ENCODE results near the gene PROZ.

Gene PROZ

DNA sequence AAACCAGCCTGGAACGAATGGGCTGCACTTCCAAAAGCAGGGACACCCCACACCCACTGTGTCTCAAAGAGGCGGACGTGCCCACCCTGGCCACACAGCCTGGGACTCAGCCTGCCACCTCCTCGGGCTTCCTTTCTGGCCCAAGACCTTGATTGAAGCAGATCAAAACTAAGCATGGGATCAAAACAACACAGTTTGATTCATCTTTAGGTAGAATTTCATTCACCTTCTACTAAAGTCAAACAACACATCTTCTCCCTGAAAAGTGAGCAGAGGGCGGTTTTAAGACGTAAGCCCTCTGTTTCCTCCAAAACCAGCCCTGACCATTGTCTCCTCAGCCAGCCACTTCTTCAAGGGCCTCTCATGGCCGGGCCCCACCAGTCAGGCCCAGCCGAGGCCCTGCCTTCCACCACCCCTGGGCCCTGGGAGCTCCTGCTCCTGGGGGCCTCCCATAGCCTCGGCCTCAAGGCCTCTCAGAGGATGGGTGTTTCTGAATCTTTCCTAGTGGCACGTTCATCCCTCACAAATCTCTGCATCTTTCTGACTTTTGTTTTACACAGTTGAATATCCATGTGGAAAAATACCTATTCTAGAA, 42.1 kb upstream of the PROZ start:
- H3K9me3 ChIP-seq (ENCODE audit: control insufficient read depth, insufficient read depth, low read length), result peaks cover 3% of the 10 kb centered on the region; the same call in 1 of the 2 replicates
- H3K36me3 ChIP-seq (ENCODE audit: insufficient read depth, low read length), result no peaks in the 10 kb centered on the region
- no peak overlapping the region for H3K9ac ChIP-seq (ENCODE audit: low read depth, low read length)
- H3K4me1 ChIP-seq (ENCODE audit: insufficient read depth, low read length), result 0 out of 2 replicates have a peak, but pooled peaks cover 4% of the 10 kb centered on the region

- Histone ChIP-seq H3K4me1 (ENCODE audit: insufficient read depth, low read length) (0 out of 2 replicates have a peak, but pooled peaks cover 4% of the 10 kb centered on the region), H3K9ac (ENCODE audit: low read depth, low read length) (no peak overlapping the region), H3K9me3 (ENCODE audit: control insufficient read depth, insufficient read depth, low read length) (peaks cover 3% of the 10 kb centered on the region; the same call in 1 of the 2 replicates), H3K36me3 (ENCODE audit: insufficient read depth, low read length) (no peaks in the 10 kb centered on the region)
Measured at GRCh38 chr13:113116871-113117271, 41.6 kb upstream of the PROZ start.

DNA sequence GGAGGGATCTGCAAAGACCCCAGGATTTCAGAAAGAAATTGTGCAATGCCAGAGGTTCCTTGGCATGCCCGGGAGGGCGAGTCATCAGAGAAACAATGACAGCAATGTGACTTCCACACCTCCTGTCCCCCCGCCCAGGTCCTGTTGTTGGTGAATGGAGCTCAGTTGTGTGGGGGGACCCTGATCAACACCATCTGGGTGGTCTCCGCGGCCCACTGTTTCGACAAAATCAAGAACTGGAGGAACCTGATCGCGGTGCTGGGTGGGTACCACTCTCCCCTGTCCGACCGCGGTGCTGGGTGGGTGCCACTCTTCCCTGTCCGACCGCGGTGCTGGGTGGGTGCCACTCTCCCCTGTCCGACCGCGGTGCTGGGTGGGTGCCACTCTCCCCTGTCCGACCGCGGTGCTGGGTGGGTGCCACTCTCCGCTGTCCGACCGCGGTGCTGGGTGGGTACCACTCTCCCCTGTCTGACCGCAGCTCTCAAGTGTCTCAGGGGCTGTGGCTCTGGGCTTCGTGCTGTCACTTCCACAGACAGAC, 41.0 kb upstream of the PROZ start:
- Histone ChIP-seq H3K4me1 (ENCODE audit: insufficient read depth, low read length) (0 out of 2 replicates have a peak, but pooled peaks cover 4% of the 10 kb centered on the region), H3K9me3 (ENCODE audit: control insufficient read depth, insufficient read depth, low read length) (peaks cover 3% of the 10 kb centered on the region; the same call in 1 of the 2 replicates), H3K36me3 (ENCODE audit: insufficient read depth, low read length) (no peaks in the 10 kb centered on the region), H3K9ac (ENCODE audit: low read depth, low read length) (no peak overlapping the region)

DNA sequence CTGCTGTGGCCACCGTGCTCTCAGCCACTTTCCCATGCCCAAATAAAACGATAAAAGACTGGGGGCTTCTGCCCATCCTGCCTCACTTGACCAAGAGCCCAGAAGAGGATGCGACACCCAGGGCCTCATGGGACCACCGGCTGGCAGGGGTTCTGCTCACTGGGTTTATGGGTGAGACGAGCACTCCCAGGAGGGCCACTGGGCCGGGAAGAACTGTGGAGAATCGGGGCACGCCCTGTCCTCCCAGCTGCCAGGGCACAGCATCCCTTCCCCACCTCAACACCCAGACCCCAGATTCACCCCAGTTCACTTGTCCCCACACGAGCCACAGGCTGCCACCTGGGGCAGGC, 40.6 kb upstream of the PROZ start:
- H3K4me1 ChIP-seq (ENCODE audit: insufficient read depth, low read length), result 0 out of 2 replicates have a peak, but pooled peaks cover 4% of the 10 kb centered on the region
- H3K9me3 ChIP-seq (ENCODE audit: control insufficient read depth, insufficient read depth, low read length), result peaks cover 3% of the 10 kb centered on the region; the same call in 1 of the 2 replicates
- H3K9ac ChIP-seq (ENCODE audit: low read depth, low read length), result no peak overlapping the region
- no peaks in the 10 kb centered on the region for H3K36me3 ChIP-seq (ENCODE audit: insufficient read depth, low read length)

- Histone ChIP-seq H3K4me1 (ENCODE audit: insufficient read depth, low read length) (peaks cover 4% of the 10 kb centered on the region; the same call in 1 of the 2 replicates), H3K9me3 (ENCODE audit: control insufficient read depth, insufficient read depth, low read length) (peaks cover 3% of the 10 kb centered on the region; the same call in 1 of the 2 replicates), H3K9ac (ENCODE audit: low read depth, low read length) (no peak overlapping the region), H3K36me3 (ENCODE audit: insufficient read depth, low read length) (no peaks in the 10 kb centered on the region)
Measured at GRCh38 chr13:113118261-113119021, 40.0 kb upstream of the PROZ start.

GRCh38 chr13:113119166-113119821, 39.2 kb upstream of the PROZ start:
- Histone ChIP-seq H3K4me1 (ENCODE audit: insufficient read depth, low read length) (peaks cover 4% of the 10 kb centered on the region; the same call in 1 of the 2 replicates), H3K9me3 (ENCODE audit: control insufficient read depth, insufficient read depth, low read length) (0 out of 2 replicates have a peak, but pooled peaks cover 3% of the 10 kb centered on the region), H3K9ac (ENCODE audit: low read depth, low read length) (no peak overlapping the region), H3K36me3 (ENCODE audit: insufficient read depth, low read length) (no peaks in the 10 kb centered on the region)

GRCh38 chr13:113119822-113120189, 38.6 kb upstream of the PROZ start:
- Histone ChIP-seq H3K9ac (ENCODE audit: low read depth, low read length) (no peak overlapping the region), H3K4me1 (ENCODE audit: insufficient read depth, low read length) (peaks cover 4% of the 10 kb centered on the region; the same call in 1 of the 2 replicates), H3K36me3 (ENCODE audit: insufficient read depth, low read length) (no peaks in the 10 kb centered on the region), H3K9me3 (ENCODE audit: control insufficient read depth, insufficient read depth, low read length) (no peaks in the 10 kb centered on the region)

DNA sequence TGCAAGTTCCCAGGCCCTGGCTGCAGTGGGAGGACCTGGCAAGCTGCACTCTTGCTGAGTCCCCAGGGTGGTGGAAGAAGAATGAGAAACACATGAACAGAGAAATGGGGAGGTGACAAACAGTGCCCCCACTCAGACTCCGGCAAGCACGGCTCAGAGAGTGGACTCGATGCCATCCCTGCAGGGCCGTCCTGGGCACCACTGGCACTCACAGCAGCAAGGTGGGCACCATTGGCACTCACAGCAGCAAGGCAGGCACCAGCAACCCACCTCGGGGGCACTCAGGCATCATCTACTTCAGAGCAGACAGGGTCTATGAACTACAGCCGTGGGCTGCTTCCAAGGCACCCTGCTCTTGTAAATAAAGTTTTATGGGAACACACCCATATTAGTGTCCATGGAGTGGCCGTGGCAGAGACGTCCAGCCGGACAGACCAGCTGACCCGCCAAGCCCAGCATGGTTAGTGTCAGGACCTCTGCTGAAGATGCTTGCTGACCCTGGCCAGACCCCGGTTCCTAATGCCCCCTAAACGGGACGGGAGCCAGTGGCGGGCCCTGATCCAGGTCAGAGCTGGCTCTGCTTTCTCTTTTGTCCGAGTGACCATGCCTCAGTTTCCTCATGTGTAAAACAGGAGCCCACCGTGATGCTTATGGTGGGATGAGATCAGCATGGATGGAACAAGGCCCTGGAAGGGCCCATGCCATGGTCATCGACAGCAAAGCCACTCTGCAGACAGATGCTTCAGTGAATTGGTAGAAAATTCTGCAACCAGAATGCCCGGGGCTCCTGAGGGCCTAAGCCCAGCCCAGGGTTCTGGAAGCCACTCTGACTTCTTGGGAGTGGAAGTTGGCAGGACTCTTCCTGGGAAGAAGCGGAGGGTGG, 37.9 kb upstream of the PROZ start:
- H3K9ac ChIP-seq (ENCODE audit: low read depth, low read length), result no peak overlapping the region
- peaks cover 4% of the 10 kb centered on the region; the same call in 1 of the 2 replicates for H3K4me1 ChIP-seq (ENCODE audit: insufficient read depth, low read length)
- H3K36me3 ChIP-seq (ENCODE audit: insufficient read depth, low read length), result no peaks in the 10 kb centered on the region
- no peaks in the 10 kb centered on the region for H3K9me3 ChIP-seq (ENCODE audit: control insufficient read depth, insufficient read depth, low read length)

DNA sequence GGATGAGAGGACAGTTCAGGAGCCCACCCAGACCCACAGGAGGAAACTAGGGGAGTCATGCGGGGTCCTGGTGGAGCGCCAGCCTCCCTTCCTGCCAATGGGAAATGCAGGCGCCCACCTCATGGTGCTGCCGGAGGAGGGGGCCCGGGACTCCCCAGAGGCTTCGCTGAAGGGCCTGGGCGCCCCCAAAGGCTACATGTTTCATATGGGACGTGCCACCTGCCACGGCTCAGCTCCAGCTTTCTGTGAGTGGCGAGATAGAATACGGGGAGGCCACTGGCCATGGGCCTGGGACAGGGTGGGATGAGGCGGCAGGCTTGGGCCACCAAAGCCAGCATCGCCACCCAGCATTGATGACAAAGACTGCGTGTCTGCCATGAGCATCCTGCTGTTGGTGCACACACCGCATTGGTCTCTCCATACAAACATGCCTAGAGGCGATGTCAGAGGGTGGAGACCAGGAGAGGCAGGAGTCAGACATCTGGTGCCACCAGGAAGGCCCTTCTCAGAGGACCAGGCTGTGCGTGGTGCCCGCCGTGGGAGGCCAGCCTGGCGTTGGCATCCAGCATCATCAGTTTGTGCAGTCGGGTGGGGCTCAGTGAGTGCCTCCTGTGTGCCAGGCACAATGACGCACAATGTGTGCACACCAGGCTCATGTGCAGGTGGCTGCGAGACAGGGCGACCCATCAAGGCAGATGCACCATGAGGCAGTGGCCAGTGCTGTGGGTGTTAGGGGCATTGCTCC, 37.1 kb upstream of the PROZ start:
- H3K4me1 ChIP-seq (ENCODE audit: insufficient read depth, low read length), result peaks cover 4% of the 10 kb centered on the region; the same call in 1 of the 2 replicates
- H3K36me3 ChIP-seq (ENCODE audit: insufficient read depth, low read length), result no peaks in the 10 kb centered on the region
- no peaks in the 10 kb centered on the region for H3K9me3 ChIP-seq (ENCODE audit: control insufficient read depth, insufficient read depth, low read length)
- H3K9ac ChIP-seq (ENCODE audit: low read depth, low read length), result no peak overlapping the region

- no peaks in the 10 kb centered on the region for H3K36me3 ChIP-seq (ENCODE audit: insufficient read depth, low read length)
- no peak overlapping the region for H3K9ac ChIP-seq (ENCODE audit: low read depth, low read length)
- no peaks in the 10 kb centered on the region for H3K9me3 ChIP-seq (ENCODE audit: control insufficient read depth, insufficient read depth, low read length)
- peaks cover 2% of the 10 kb centered on the region; the same call in 1 of the 2 replicates for H3K4me1 ChIP-seq (ENCODE audit: insufficient read depth, low read length)
Measured at GRCh38 chr13:113121928-113122471, 36.4 kb upstream of the PROZ start.

- Histone ChIP-seq H3K36me3 (ENCODE audit: insufficient read depth, low read length) (no peaks in the 10 kb centered on the region), H3K9ac (ENCODE audit: low read depth, low read length) (no peak within 1 kb of the TSS; the same call in 1 of the 2 replicates), H3K9me3 (ENCODE audit: control insufficient read depth, insufficient read depth, low read length) (no peaks in the 10 kb centered on the region)
Measured at GRCh38 chr13:113122550-113123225, 35.8 kb upstream of the PROZ start, which contains the start of gene F10. F10 (plus strand) TSS chr13:113122799; CDS start chr13:113122856, 57 bp downstream.

More at GRCh38 chr13:113122550-113123225, 35.8 kb upstream of the PROZ start, which contains the start of gene F10:
- H3K4me1 ChIP-seq (ENCODE audit: insufficient read depth, low read length), result no peaks in the 10 kb centered on the region; the same call in 1 of the 2 replicates
